ENCODE measurements around the gene MBTPS1. TPM values are rescaled to one million over a fixed set of nuclear protein-coding genes. Genes with fewer than 3 reads are reported as not detected.

MBTPS1 gene
- total RNA-seq, 1 donor from 2014 or later: 85.9 TPM

- no peaks in the 10 kb centered on the region for H3K27me3 Mint-ChIP-seq (ENCODE audit: low read depth, unreplicated experiment)
- H3K9me3 Mint-ChIP-seq (ENCODE audit: unreplicated experiment): no peaks in the 10 kb centered on the region
- TF ChIP-seq CTCF (IDR thresholded peaks at IDR 0.05; ENCODE audit: insufficient read depth, low read depth, low read length): no peak
- no peak for TF ChIP-seq EZH2 (IDR thresholded peaks at IDR 0.05; ENCODE audit: insufficient read depth, low read length)
- FAIRE-seq (no peak), DNase-seq (ENCODE audit: low read depth) (no peak)
- Histone ChIP-seq H3K4me3 (ENCODE audit: insufficient read depth, low read depth, low read length) (no peak overlapping the region), H3K4me2 (ENCODE audit: low read length) (no peak overlapping the region), H3K9me3 (ENCODE audit: insufficient read depth, low read depth, low read length) (no peaks in the 10 kb centered on the region), H3K36me3 (ENCODE audit: insufficient read depth, low read length) (peaks cover 20% of the 10 kb centered on the region), H2AFZ (ENCODE audit: low read depth, low read length) (no peak overlapping the region), H4K20me1 (ENCODE audit: insufficient read depth, low read length) (peaks cover 21% of the 10 kb centered on the region), H3K27ac (ENCODE audit: low read depth, low read length) (no peak overlapping the region), H3K4me1 (ENCODE audit: insufficient read depth, low read length) (no peaks in the 10 kb centered on the region), H3K27me3 (ENCODE audit: insufficient read depth, low read length) (no peaks in the 10 kb centered on the region), H3K79me2 (ENCODE audit: insufficient read depth, low read length) (no peaks in the 10 kb centered on the region), H3K9ac (ENCODE audit: low read length) (no peak overlapping the region)
- no peak overlapping the region for H3K27ac Mint-ChIP-seq (ENCODE audit: unreplicated experiment)
- no peak overlapping the region for H3K4me3 Mint-ChIP-seq (ENCODE audit: unreplicated experiment)
- no peaks in the 10 kb centered on the region for H3K4me1 Mint-ChIP-seq (ENCODE audit: low read depth, unreplicated experiment)
- H3K36me3 Mint-ChIP-seq (ENCODE audit: low read depth, unreplicated experiment): peaks cover 38% of the 10 kb centered on the region
Measured at GRCh38 chr16:84054916-84055315, 61.8 kb downstream of the MBTPS1 start.

- Mint-ChIP-seq H3K36me3 (ENCODE audit: low read depth, unreplicated experiment) (peaks cover 34% of the 10 kb centered on the region), H3K27ac (ENCODE audit: unreplicated experiment) (no peak overlapping the region), H3K27me3 (ENCODE audit: low read depth, unreplicated experiment) (no peaks in the 10 kb centered on the region), H3K9me3 (ENCODE audit: unreplicated experiment) (no peaks in the 10 kb centered on the region), H3K4me3 (ENCODE audit: unreplicated experiment) (no peak overlapping the region), H3K4me1 (ENCODE audit: low read depth, unreplicated experiment) (no peaks in the 10 kb centered on the region)
- Histone ChIP-seq H4K20me1 (ENCODE audit: insufficient read depth, low read length) (peaks cover 21% of the 10 kb centered on the region), H3K9me3 (ENCODE audit: insufficient read depth, low read depth, low read length) (no peaks in the 10 kb centered on the region), H3K4me1 (ENCODE audit: insufficient read depth, low read length) (no peaks in the 10 kb centered on the region), H3K9ac (ENCODE audit: low read length) (no peak overlapping the region), H3K27ac (ENCODE audit: low read depth, low read length) (no peak overlapping the region), H3K36me3 (ENCODE audit: insufficient read depth, low read length) (peaks cover 17% of the 10 kb centered on the region), H2AFZ (ENCODE audit: low read depth, low read length) (no peak overlapping the region), H3K4me3 (ENCODE audit: insufficient read depth, low read depth, low read length) (no peak overlapping the region), H3K79me2 (ENCODE audit: insufficient read depth, low read length) (no peaks in the 10 kb centered on the region), H3K27me3 (ENCODE audit: insufficient read depth, low read length) (no peaks in the 10 kb centered on the region), H3K4me2 (ENCODE audit: low read length) (no peak overlapping the region)
- no peak for DNase-seq (ENCODE audit: low read depth)
- FAIRE-seq: no peak
- TF ChIP-seq CTCF (IDR thresholded peaks at IDR 0.05; ENCODE audit: insufficient read depth, low read depth, low read length) (no peak), EZH2 (IDR thresholded peaks at IDR 0.05; ENCODE audit: insufficient read depth, low read length) (no peak)
Measured at GRCh38 chr16:84054271-84054670, 62.5 kb downstream of the MBTPS1 start.

- Histone ChIP-seq H3K9ac (ENCODE audit: low read length) (no peak overlapping the region), H3K27ac (ENCODE audit: low read depth, low read length) (no peak overlapping the region), H3K9me3 (ENCODE audit: insufficient read depth, low read depth, low read length) (no peaks in the 10 kb centered on the region), H3K36me3 (ENCODE audit: insufficient read depth, low read length) (peaks cover 14% of the 10 kb centered on the region), H3K4me3 (ENCODE audit: insufficient read depth, low read depth, low read length) (no peak overlapping the region), H3K79me2 (ENCODE audit: insufficient read depth, low read length) (no peaks in the 10 kb centered on the region), H2AFZ (ENCODE audit: low read depth, low read length) (no peak overlapping the region), H3K4me2 (ENCODE audit: low read length) (no peak overlapping the region), H4K20me1 (ENCODE audit: insufficient read depth, low read length) (peaks cover 21% of the 10 kb centered on the region), H3K27me3 (ENCODE audit: insufficient read depth, low read length) (no peaks in the 10 kb centered on the region), H3K4me1 (ENCODE audit: insufficient read depth, low read length) (no peaks in the 10 kb centered on the region)
- FAIRE-seq: no peak
- no peak for TF ChIP-seq CTCF (IDR thresholded peaks at IDR 0.05; ENCODE audit: insufficient read depth, low read depth, low read length)
- no peak for TF ChIP-seq EZH2 (IDR thresholded peaks at IDR 0.05; ENCODE audit: insufficient read depth, low read length)
- H3K27me3 Mint-ChIP-seq (ENCODE audit: low read depth, unreplicated experiment): no peaks in the 10 kb centered on the region
- peaks cover 27% of the 10 kb centered on the region for H3K36me3 Mint-ChIP-seq (ENCODE audit: low read depth, unreplicated experiment)
- H3K4me3 Mint-ChIP-seq (ENCODE audit: unreplicated experiment): no peak overlapping the region
- H3K4me1 Mint-ChIP-seq (ENCODE audit: low read depth, unreplicated experiment): no peaks in the 10 kb centered on the region
- H3K27ac Mint-ChIP-seq (ENCODE audit: unreplicated experiment): no peak overlapping the region
- H3K9me3 Mint-ChIP-seq (ENCODE audit: unreplicated experiment): no peaks in the 10 kb centered on the region
- DNase-seq (ENCODE audit: low read depth): no peak
Measured at GRCh38 chr16:84053237-84053636, 63.5 kb downstream of the MBTPS1 start.
